Measurements from ENCODE around the gene ASAP3. TPM values are rescaled to one million over a fixed set of nuclear protein-coding genes. Genes with fewer than 3 reads are reported as not detected.
A peak's percentile ranks its signal among the peaks of the same experiment; 100 is the strongest.

Gene ASAP3
- total and polyA plus RNA-seq, 12 donors = 22.4 to 122 (median 77.3) TPM

- TF ChIP-seq POLR2A (IDR thresholded peaks at IDR 0.05) (no peak), CTCF (IDR thresholded peaks at IDR 0.05) (no peak)
- peaks cover 0 to 8% of the 10 kb centered on the region in 2 donors for H3K36me3 ChIP-seq (replicated peaks in 1 of 2)
- no peak for DNase-seq
- no peaks in the 10 kb centered on the region for H3K27me3 ChIP-seq
- H3K9me3 ChIP-seq (replicated peaks in 1 of 3) = no peaks in the 10 kb centered on the region
- no peak overlapping the region for H3K27ac ChIP-seq
- WGBS, 4 donors = 86 to 92% (median 91%) methylated on average over 8 of the region's 8 CpGs
- H3K4me1 ChIP-seq (replicated peaks in 1 of 2) = peaks cover 0 to 4% of the 10 kb centered on the region in 2 donors
- intact Hi-C loops (cut with DNase I) = no loop called here
- H3K4me3 ChIP-seq = no peak overlapping the region
Measured at GRCh38 chr1:23446661-23447310, 37.2 kb downstream of the ASAP3 start.

- H3K4me3 ChIP-seq = no peak overlapping the region
Measured at GRCh38 chr1:23444596-23445390, 39.2 kb downstream of the ASAP3 start.

GRCh38 chr1:23444104-23444533, 39.9 kb downstream of the ASAP3 start:
- H3K4me1 ChIP-seq (replicated peaks in 1 of 2) = peaks cover 0 to 4% of the 10 kb centered on the region in 2 donors
- H3K27ac ChIP-seq = peak overlapping the region in 1 of 5 donors; percentile 46
- H3K9me3 ChIP-seq (replicated peaks in 1 of 3) = no peaks in the 10 kb centered on the region
- whole genome bisulfite sequencing, 4 donors = 79 to 93% (median 85%) methylated on average over 4 of the region's 4 CpGs
- intact Hi-C loops (cut with DNase I) = no loop called here
- peaks cover 0 to 11% of the 10 kb centered on the region in 2 donors for H3K36me3 ChIP-seq (replicated peaks in 1 of 2)
- no peaks in the 10 kb centered on the region for H3K27me3 ChIP-seq
- peak in 6 of 7 donors; percentile 60 to 88 (median 74) for DNase-seq
- H3K4me3 ChIP-seq = no peak overlapping the region
- TF ChIP-seq POLR2A (IDR thresholded peaks at IDR 0.05) = no peak
- no peak for TF ChIP-seq CTCF (IDR thresholded peaks at IDR 0.05)

More at GRCh38 chr1:23444596-23445390, 39.2 kb downstream of the ASAP3 start:
- intact Hi-C loops (cut with DNase I) = no loop called here
- WGBS, 4 donors = 87 to 94% (median 92%) methylated on average over 4 of the region's 4 CpGs
- TF ChIP-seq POLR2A (IDR thresholded peaks at IDR 0.05) (no peak), CTCF (IDR thresholded peaks at IDR 0.05) (no peak)
- peaks cover 0 to 4% of the 10 kb centered on the region in 2 donors for H3K4me1 ChIP-seq (replicated peaks in 1 of 2)
- no peaks in the 10 kb centered on the region for H3K27me3 ChIP-seq
- no peaks in the 10 kb centered on the region for H3K9me3 ChIP-seq (replicated peaks in 1 of 3)
- H3K27ac ChIP-seq = peak overlapping the region in 1 of 5 donors; percentile 45
- peaks cover 0 to 11% of the 10 kb centered on the region in 2 donors for H3K36me3 ChIP-seq (replicated peaks in 1 of 2)
- DNase-seq = no peak

GRCh38 chr1:23442751-23443150, 41.2 kb downstream of the ASAP3 start:
- Histone ChIP-seq H3K9me3 (replicated peaks in 1 of 3) (no peaks in the 10 kb centered on the region), H3K4me3 (no peak overlapping the region), H3K4me1 (replicated peaks in 1 of 2) (peaks cover 0 to 4% of the 10 kb centered on the region in 2 donors), H3K27me3 (no peaks in the 10 kb centered on the region), H3K36me3 (replicated peaks in 1 of 2) (peaks cover 0 to 11% of the 10 kb centered on the region in 2 donors), H3K27ac (no peak overlapping the region)
- intact Hi-C loops (cut with DNase I) = no loop called here
- no peak for DNase-seq
- TF ChIP-seq POLR2A (IDR thresholded peaks at IDR 0.05) (no peak), CTCF (IDR thresholded peaks at IDR 0.05) (no peak)
- 87 to 93% (median 89%) methylated on average over 3 of the region's 3 CpGs for WGBS, 4 donors

Measured in adrenal gland (tissue), 12 donors.